ENCODE measurements around the gene LILRA6. TPM values are rescaled to one million over a fixed set of nuclear protein-coding genes. Genes with fewer than 3 reads are reported as not detected.

Gene LILRA6
- total RNA-seq, 1 experiment from 2014 or later, result not detected

GRCh38 chr19:54199401-54199800 is 43.2 kb downstream of the LILRA6 start (continued):
- TF ChIP-seq FOSL1 (IDR thresholded peaks at IDR 0.05; ENCODE audit: low read depth) (no peak), CEBPB (IDR thresholded peaks at IDR 0.05; ENCODE audit: low read depth) (no peak), SRF (IDR thresholded peaks at IDR 0.05; ENCODE audit: low read depth) (no peak)

DNA sequence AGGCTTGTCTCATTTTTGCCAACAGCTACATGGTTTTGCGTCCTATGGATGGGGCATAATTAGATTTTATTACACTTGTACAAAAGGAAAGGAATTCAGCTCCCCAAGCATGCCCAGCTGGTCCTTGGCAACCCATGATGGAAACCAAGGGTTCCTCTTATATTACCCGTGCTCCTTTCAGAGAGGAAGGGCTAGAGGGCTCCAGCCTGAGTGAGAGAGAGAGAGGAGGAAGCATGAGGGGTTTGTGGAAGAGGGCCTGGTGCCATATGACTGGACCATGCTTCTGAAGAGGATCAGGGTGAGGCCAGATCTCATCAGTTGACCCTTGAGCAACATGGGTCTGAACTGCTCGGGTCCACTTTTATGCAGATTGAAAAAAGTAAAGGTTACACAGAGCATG is 45.5 kb downstream of the LILRA6 start:
- BruUV-seq (replicated peaks), result no TSS peak
- no peak for ATAC-seq
- TF ChIP-seq CBX3 (IDR thresholded peaks at IDR 0.05; ENCODE audit: low read depth) (no peak), CEBPB (IDR thresholded peaks at IDR 0.05; ENCODE audit: low read depth) (no peak), RAD21 (IDR thresholded peaks at IDR 0.05; ENCODE audit: low read depth) (no peak), ZNF274 (IDR thresholded peaks at IDR 0.05; ENCODE audit: low read depth, low read length) (no peak), YY1 (IDR thresholded peaks at IDR 0.05; ENCODE audit: extremely low read depth, insufficient replicate concordance, low read depth, low read length) (no peak), ZFX (IDR thresholded peaks at IDR 0.05) (no peak), POLR2AphosphoS5 (IDR thresholded peaks at IDR 0.05; ENCODE audit: low read depth, low read length) (no peak), ZBTB33 (IDR thresholded peaks at IDR 0.05; ENCODE audit: extremely low read depth, insufficient replicate concordance, low read length) (no peak), FOSL1 (IDR thresholded peaks at IDR 0.05; ENCODE audit: low read depth) (no peak), EGR1 (IDR thresholded peaks at IDR 0.05; ENCODE audit: low read depth) (no peak), EZH2 (IDR thresholded peaks at IDR 0.05) (no peak), SP1 (IDR thresholded peaks at IDR 0.05; ENCODE audit: low read depth) (no peak), SIN3A (IDR thresholded peaks at IDR 0.05; ENCODE audit: low read depth) (no peak)
- TF ChIP-seq, protein P1, sequence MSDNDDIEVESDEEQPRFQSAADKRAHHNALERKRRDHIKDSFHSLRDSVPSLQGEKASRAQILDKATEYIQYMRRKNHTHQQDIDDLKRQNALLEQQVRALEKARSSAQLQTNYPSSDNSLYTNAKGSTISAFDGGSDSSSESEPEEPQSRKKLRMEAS (IDR thresholded peaks at IDR 0.05), result no peak
- TF ChIP-seq, protein P2, sequence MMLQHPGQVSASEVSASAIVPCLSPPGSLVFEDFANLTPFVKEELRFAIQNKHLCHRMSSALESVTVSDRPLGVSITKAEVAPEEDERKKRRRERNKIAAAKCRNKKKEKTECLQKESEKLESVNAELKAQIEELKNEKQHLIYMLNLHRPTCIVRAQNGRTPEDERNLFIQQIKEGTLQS (IDR thresholded peaks at IDR 0.05), result no peak
- Histone ChIP-seq H3K27ac (ENCODE audit: low read depth, low read length) (no peak overlapping the region), H4K20me1 (ENCODE audit: insufficient read depth) (peaks cover 7% of the 10 kb centered on the region; the same call in 1 of the 2 replicates), H3K4me2 (ENCODE audit: low read length) (no peak overlapping the region), H3K79me2 (ENCODE audit: insufficient read depth, low read length) (peaks cover 37% of the 10 kb centered on the region), H3K9me3 (ENCODE audit: control insufficient read depth in 1 of 2, insufficient read depth in 1 of 2, low read depth in 1 of 2, low read length in 2 of 2) (no peaks in the 10 kb centered on the region), H3K27me3 (ENCODE audit: insufficient read depth, low read length) (no peaks in the 10 kb centered on the region), H3K4me1 (ENCODE audit: control insufficient read depth in 1 of 2, insufficient read depth in 2 of 2, low read length in 2 of 2) (peaks cover 5 to 19% of the 10 kb centered on the region in 2 experiments; a peak in 3 of 4 replicates), H3K9me2 (ENCODE audit: insufficient read depth) (no peaks in the 10 kb centered on the region), H3K36me3 (ENCODE audit: control insufficient read depth in 1 of 2, insufficient read depth in 2 of 2, low read length in 2 of 2) (peaks cover 17 to 28% of the 10 kb centered on the region in 2 experiments), H3K9ac (ENCODE audit: low read length) (no peak overlapping the region), H3K4me3 (replicated peaks in 1 of 2; ENCODE audit: low read depth in 1 of 2, low read length in 2 of 2) (no peak overlapping the region), H2AFZ (ENCODE audit: low read depth, low read length, poor library complexity, severe bottlenecking) (no peak overlapping the region)
- ChIA-PET CTCF (interaction anchor here (0.7 kb wide), 1 partner anchor 100 kb away, joined by 3 read pairs; no protein-coding TSS in a partner anchor), RAD21 (ENCODE audit: low non-redundant PET in 1 of 2, low total read pairs in 2 of 2, uncharacterized antibody in 2 of 2, unreplicated experiment in 2 of 2) (no interaction called here), POLR2A (no interaction called here)
- no peak for DNase-seq (ENCODE audit: low read depth, low spot score)
- intact Hi-C loops (cut with micrococcal nuclease), result no loop called here

Data from HCT116 (cell line).